ENCODE data around the gene KCNQ5.

The KCNQ5 gene

GRCh38 chr6:72933233-72933632 lies 311.4 kb downstream of the KCNQ5 start:
- H3K27me3 ChIP-seq (ENCODE audit: low read depth) = no peaks in the 10 kb centered on the region
- DNase-seq (ENCODE audit: low spot score in 2 of 2) = no peak
- H3K9me3 ChIP-seq = no peaks in the 10 kb centered on the region
- no peak overlapping the region for H3K4me3 ChIP-seq
- H3K36me3 ChIP-seq (replicated peaks) = no peaks in the 10 kb centered on the region
- in situ Hi-C loops (cut with MboI; ENCODE audit: low sequenced_read_pairs) = no loop called here
- H3K4me1 ChIP-seq = no peaks in the 10 kb centered on the region

- Histone ChIP-seq H3K9me3 (no peaks in the 10 kb centered on the region), H3K27me3 (ENCODE audit: low read depth) (no peaks in the 10 kb centered on the region), H3K4me3 (no peak overlapping the region), H3K4me1 (no peaks in the 10 kb centered on the region), H3K36me3 (replicated peaks) (no peaks in the 10 kb centered on the region)
- in situ Hi-C loops (cut with MboI; ENCODE audit: low sequenced_read_pairs) = no loop called here
- no peak for DNase-seq (ENCODE audit: low spot score in 2 of 2)
Observed at GRCh38 chr6:72936766-72937559, 315.1 kb downstream of the KCNQ5 start.

- Histone ChIP-seq H3K4me1 (no peaks in the 10 kb centered on the region), H3K4me3 (no peak overlapping the region), H3K36me3 (replicated peaks) (no peaks in the 10 kb centered on the region), H3K9me3 (no peaks in the 10 kb centered on the region), H3K27me3 (ENCODE audit: low read depth) (no peaks in the 10 kb centered on the region)
- no peak for DNase-seq (ENCODE audit: low spot score in 2 of 2)
- in situ Hi-C loops (cut with MboI; ENCODE audit: low sequenced_read_pairs) = no loop called here
Observed at GRCh38 chr6:72938104-72938503, 316.2 kb downstream of the KCNQ5 start.

GRCh38 chr6:72939004-72939403 lies 317.1 kb downstream of the KCNQ5 start:
- no peaks in the 10 kb centered on the region for H3K36me3 ChIP-seq (replicated peaks)
- H3K4me1 ChIP-seq = no peaks in the 10 kb centered on the region
- no peak for DNase-seq (ENCODE audit: low spot score in 2 of 2)
- no peak overlapping the region for H3K4me3 ChIP-seq
- no peaks in the 10 kb centered on the region for H3K9me3 ChIP-seq
- in situ Hi-C loops (cut with MboI; ENCODE audit: low sequenced_read_pairs) = no loop called here
- no peaks in the 10 kb centered on the region for H3K27me3 ChIP-seq (ENCODE audit: low read depth)

GRCh38 chr6:72940265-72940664 lies 318.4 kb downstream of the KCNQ5 start:
- DNase-seq (ENCODE audit: low spot score in 2 of 2) = no peak
- H3K36me3 ChIP-seq (replicated peaks) = no peaks in the 10 kb centered on the region
- no peaks in the 10 kb centered on the region for H3K9me3 ChIP-seq
- no peaks in the 10 kb centered on the region for H3K4me1 ChIP-seq
- in situ Hi-C loops (cut with MboI; ENCODE audit: low sequenced_read_pairs) = no loop called here
- no peaks in the 10 kb centered on the region for H3K27me3 ChIP-seq (ENCODE audit: low read depth)
- H3K4me3 ChIP-seq = no peak overlapping the region

- Histone ChIP-seq H3K4me3 (no peak overlapping the region), H3K27me3 (ENCODE audit: low read depth) (no peaks in the 10 kb centered on the region), H3K36me3 (replicated peaks) (no peaks in the 10 kb centered on the region), H3K9me3 (no peaks in the 10 kb centered on the region), H3K4me1 (no peaks in the 10 kb centered on the region)
- no peak for DNase-seq (ENCODE audit: low spot score in 2 of 2)
- in situ Hi-C loops (cut with MboI; ENCODE audit: low sequenced_read_pairs) = no loop called here
Observed at GRCh38 chr6:72941263-72941662, 319.4 kb downstream of the KCNQ5 start.

GRCh38 chr6:72941751-72942150 lies 319.9 kb downstream of the KCNQ5 start:
- Histone ChIP-seq H3K36me3 (replicated peaks) (no peaks in the 10 kb centered on the region), H3K9me3 (no peaks in the 10 kb centered on the region), H3K27me3 (ENCODE audit: low read depth) (no peaks in the 10 kb centered on the region), H3K4me3 (no peak overlapping the region), H3K4me1 (no peaks in the 10 kb centered on the region)
- in situ Hi-C loops (cut with MboI; ENCODE audit: low sequenced_read_pairs) = no loop called here
- DNase-seq (ENCODE audit: low spot score in 2 of 2) = no peak

- Histone ChIP-seq H3K4me3 (no peak overlapping the region), H3K36me3 (replicated peaks) (no peaks in the 10 kb centered on the region), H3K4me1 (no peaks in the 10 kb centered on the region), H3K9me3 (no peaks in the 10 kb centered on the region), H3K27me3 (ENCODE audit: low read depth) (no peaks in the 10 kb centered on the region)
- no peak for DNase-seq (ENCODE audit: low spot score in 2 of 2)
- in situ Hi-C loops (cut with MboI; ENCODE audit: low sequenced_read_pairs) = no loop called here
Observed at GRCh38 chr6:72943699-72944098, 321.8 kb downstream of the KCNQ5 start.

- Histone ChIP-seq H3K9me3 (no peaks in the 10 kb centered on the region), H3K4me1 (no peaks in the 10 kb centered on the region), H3K27me3 (ENCODE audit: low read depth) (no peaks in the 10 kb centered on the region), H3K4me3 (no peak overlapping the region), H3K36me3 (replicated peaks) (no peaks in the 10 kb centered on the region)
- in situ Hi-C loops (cut with MboI; ENCODE audit: low sequenced_read_pairs) = no loop called here
- DNase-seq (ENCODE audit: low spot score in 2 of 2) = no peak
Observed at GRCh38 chr6:72944660-72945059, 322.8 kb downstream of the KCNQ5 start.

GRCh38 chr6:72946774-72947173 lies 324.9 kb downstream of the KCNQ5 start:
- H3K27me3 ChIP-seq (ENCODE audit: low read depth) = no peaks in the 10 kb centered on the region
- no peak for DNase-seq (ENCODE audit: low spot score in 2 of 2)
- in situ Hi-C loops (cut with MboI; ENCODE audit: low sequenced_read_pairs) = no loop called here
- H3K36me3 ChIP-seq (replicated peaks) = no peaks in the 10 kb centered on the region
- H3K4me1 ChIP-seq = no peaks in the 10 kb centered on the region
- no peaks in the 10 kb centered on the region for H3K9me3 ChIP-seq
- H3K4me3 ChIP-seq = no peak overlapping the region

GRCh38 chr6:72947534-72947933 lies 325.7 kb downstream of the KCNQ5 start:
- Histone ChIP-seq H3K36me3 (replicated peaks) (no peaks in the 10 kb centered on the region), H3K4me1 (no peaks in the 10 kb centered on the region), H3K27me3 (ENCODE audit: low read depth) (no peaks in the 10 kb centered on the region), H3K9me3 (no peaks in the 10 kb centered on the region), H3K4me3 (no peak overlapping the region)
- no peak for DNase-seq (ENCODE audit: low spot score in 2 of 2)
- in situ Hi-C loops (cut with MboI; ENCODE audit: low sequenced_read_pairs) = no loop called here

- Histone ChIP-seq H3K4me1 (no peaks in the 10 kb centered on the region), H3K9me3 (no peaks in the 10 kb centered on the region), H3K36me3 (replicated peaks) (no peaks in the 10 kb centered on the region), H3K4me3 (no peak overlapping the region), H3K27me3 (ENCODE audit: low read depth) (no peaks in the 10 kb centered on the region)
- in situ Hi-C loops (cut with MboI; ENCODE audit: low sequenced_read_pairs) = no loop called here
- no peak for DNase-seq (ENCODE audit: low spot score in 2 of 2)
Observed at GRCh38 chr6:72948153-72948552, 326.3 kb downstream of the KCNQ5 start.

- no peak for DNase-seq (ENCODE audit: low spot score in 2 of 2)
- Histone ChIP-seq H3K4me3 (no peak overlapping the region), H3K9me3 (no peaks in the 10 kb centered on the region), H3K27me3 (ENCODE audit: low read depth) (no peaks in the 10 kb centered on the region), H3K4me1 (no peaks in the 10 kb centered on the region), H3K36me3 (replicated peaks) (no peaks in the 10 kb centered on the region)
- in situ Hi-C loops (cut with MboI; ENCODE audit: low sequenced_read_pairs) = no loop called here
Observed at GRCh38 chr6:72950114-72950860, 328.4 kb downstream of the KCNQ5 start.

GRCh38 chr6:72952808-72953630 lies 331.2 kb downstream of the KCNQ5 start:
- Histone ChIP-seq H3K4me3 (no peak overlapping the region), H3K4me1 (no peaks in the 10 kb centered on the region), H3K36me3 (replicated peaks) (no peaks in the 10 kb centered on the region), H3K27me3 (ENCODE audit: low read depth) (no peaks in the 10 kb centered on the region), H3K9me3 (no peaks in the 10 kb centered on the region)
- DNase-seq (ENCODE audit: low spot score in 2 of 2) = no peak
- in situ Hi-C loops (cut with MboI; ENCODE audit: low sequenced_read_pairs) = no loop called here
